Activated naive CD4-positive, alpha-beta T cell treated with anti-CD3 and anti-CD28 coated beads, Interleukin-2, amount 10 ng/mL, durations not matched to agents 7 days and 5 days (primary cell): ENCODE data around the gene NOS1.
"Not testable (repeated sequence)": the region's sequence is repeated elsewhere in the genome, so short reads cannot be mapped to it uniquely, and the experiment has no call there.

Experiments used
- CTCF ChIA-PET: fragments of 350-600 bp; sonication (Branson Sonifier 250); formaldehyde crosslinking; loops from one replicate; lab custom pipeline; 2021; ENCODE audit warnings: antibody characterized with exemption; lab: Charles Lee
- DNase-seq: peaks from one replicate; pipeline ENCODE4 v3.0.0-alpha.2; 2020
- H3K27ac Mint-ChIP-seq: one replicate; pipeline ENCODE4 v1.8.0; 2021; ENCODE audit warnings: mild to moderate bottlenecking, moderate library complexity, mixed read lengths
- H3K27me3 Mint-ChIP-seq: one replicate; pipeline ENCODE4 v1.8.0; 2021; ENCODE audit warnings: mild to moderate bottlenecking, mixed read lengths
- H3K36me3 Mint-ChIP-seq: one replicate; pipeline ENCODE4 v1.8.0; 2021; ENCODE audit warnings: mixed read lengths
- H3K4me1 Mint-ChIP-seq: one replicate; pipeline ENCODE4 v1.8.0; 2021; ENCODE audit warnings: mixed read lengths
- H3K4me3 Mint-ChIP-seq: one replicate; pipeline ENCODE4 v1.8.0; 2021; ENCODE audit warnings: mild to moderate bottlenecking, moderate library complexity, mixed read lengths
- H3K9me3 Mint-ChIP-seq: one replicate; pipeline ENCODE4 v1.8.0; 2021; ENCODE audit warnings: mixed read lengths

NOS1 gene

DNA sequence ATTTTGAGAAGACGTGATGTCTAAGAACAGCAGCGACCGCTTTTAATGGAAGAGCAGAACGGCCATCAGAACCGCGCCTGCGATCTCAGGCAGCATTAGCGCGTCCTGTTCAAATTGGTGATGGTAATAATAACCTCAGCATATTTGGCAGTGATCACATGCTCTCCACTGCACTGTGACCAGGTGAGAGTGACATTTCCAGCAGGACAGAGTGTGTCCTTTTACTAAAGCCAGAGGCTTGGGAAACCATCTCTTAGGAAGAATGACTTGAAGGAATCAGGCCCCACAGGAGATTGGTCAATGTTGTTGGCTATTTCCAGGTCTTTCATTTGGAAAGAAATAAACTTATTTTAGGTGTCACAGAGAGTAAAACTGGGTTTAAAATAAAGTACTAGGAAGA lies 119.7 kb downstream of the NOS1 start:
- no peaks in the 10 kb centered on the region for H3K9me3 Mint-ChIP-seq
- no peaks in the 10 kb centered on the region for H3K4me1 Mint-ChIP-seq
- no peaks in the 10 kb centered on the region for H3K36me3 Mint-ChIP-seq
- CTCF ChIA-PET, result no interaction called here
- H3K27me3 Mint-ChIP-seq, result peaks cover under 1% of the 10 kb centered on the region
- H3K27ac Mint-ChIP-seq, result no peak overlapping the region
- H3K4me3 Mint-ChIP-seq, result no peak overlapping the region
- no peak for DNase-seq

DNA sequence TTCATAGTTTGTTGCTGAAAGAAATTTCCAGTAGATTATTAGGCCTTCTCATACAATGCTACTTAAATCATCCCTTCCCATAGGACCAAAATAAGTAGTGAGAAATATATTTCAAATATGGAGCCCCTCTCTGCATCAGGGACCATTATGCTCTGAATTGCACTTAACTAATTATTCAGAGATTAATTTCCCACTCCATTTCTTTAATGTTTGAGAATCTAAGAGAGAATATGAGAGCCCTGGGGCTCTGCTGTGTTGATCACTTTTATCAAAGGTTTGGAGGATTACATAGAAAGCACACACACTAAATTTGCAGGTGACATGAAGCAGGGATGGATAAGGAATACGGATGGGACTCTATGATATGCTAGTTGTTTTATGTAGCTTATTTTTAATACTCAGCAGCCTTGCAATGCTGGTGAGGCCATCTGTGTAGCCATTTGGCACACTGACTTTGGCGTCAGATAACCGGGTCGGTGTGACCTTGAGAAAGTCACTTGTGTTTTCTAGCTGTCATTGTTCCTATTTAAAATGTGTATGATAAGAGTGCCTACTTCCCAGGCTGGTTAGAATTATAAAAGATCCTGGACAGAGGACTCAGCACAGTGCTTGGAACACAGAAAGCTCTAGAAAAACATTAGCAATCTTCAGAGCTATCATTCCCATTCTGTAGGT lies 121.2 kb downstream of the NOS1 start:
- CTCF ChIA-PET, result interaction anchor here (0.9 kb wide), 1 partner anchor 10 kb away, joined by 4 read pairs; no protein-coding TSS in a partner anchor
- Mint-ChIP-seq H3K9me3 (no peaks in the 10 kb centered on the region), H3K4me3 (no peak overlapping the region), H3K4me1 (no peaks in the 10 kb centered on the region), H3K27ac (no peak overlapping the region), H3K27me3 (peaks cover 6% of the 10 kb centered on the region), H3K36me3 (no peaks in the 10 kb centered on the region)
- DNase-seq, result no peak

DNA sequence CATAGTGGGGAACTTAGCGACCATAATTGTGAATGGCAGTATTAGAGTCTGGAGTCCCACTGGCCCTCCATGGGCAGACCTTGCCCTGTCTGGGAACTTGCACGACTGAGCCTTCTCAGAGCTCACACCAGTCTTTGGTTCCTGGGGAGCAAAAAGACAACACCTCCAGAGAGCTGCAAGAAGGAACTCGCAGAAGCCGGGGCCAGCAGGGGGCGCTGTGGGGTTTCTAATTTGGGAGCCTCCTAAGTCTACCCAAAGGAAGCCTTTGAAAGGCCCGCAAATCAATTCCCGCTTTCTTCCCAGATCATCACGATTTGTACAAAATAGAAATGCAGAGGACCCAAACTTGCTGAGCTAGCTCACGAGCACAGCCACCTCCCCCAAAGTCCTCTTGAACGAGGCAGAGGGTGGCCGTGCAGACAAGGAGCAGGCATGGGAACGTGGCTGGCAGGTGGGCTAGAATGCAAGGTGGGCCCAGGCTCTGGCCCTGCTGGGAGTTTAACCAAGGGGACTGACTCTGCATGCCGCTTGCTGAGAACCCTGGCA lies 124.9 kb downstream of the NOS1 start:
- CTCF ChIA-PET, result interaction anchor here (0.6 to 2.9 kb wide), 10 partner anchors 9 to 780 kb away, joined by 3 to 16 read pairs (median 4); partner anchors contain the start of gene RFC5
- Mint-ChIP-seq H3K9me3 (no peaks in the 10 kb centered on the region), H3K27ac (no peak overlapping the region), H3K27me3 (peaks cover 10% of the 10 kb centered on the region), H3K36me3 (no peaks in the 10 kb centered on the region), H3K4me3 (no peak overlapping the region), H3K4me1 (no peaks in the 10 kb centered on the region)
- DNase-seq, result peak; percentile 88

DNA sequence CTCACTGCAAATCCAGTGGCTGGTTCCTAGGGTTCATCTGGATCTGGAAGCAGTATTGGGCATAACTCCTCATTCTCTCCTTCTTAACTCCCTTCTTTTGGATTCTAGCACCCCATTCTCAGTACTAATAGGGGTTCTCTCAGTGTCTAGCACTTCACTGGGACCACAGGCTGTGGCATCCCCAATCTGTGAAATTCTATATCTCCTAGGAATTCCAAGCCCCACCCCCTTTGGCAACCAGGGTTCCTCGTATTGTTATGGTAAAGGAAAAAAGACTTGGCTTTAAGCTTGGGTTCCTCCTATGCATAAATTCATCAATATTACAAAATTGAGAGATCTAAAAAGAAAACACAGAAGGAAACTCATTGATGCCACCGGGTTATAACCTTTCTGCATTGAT lies 126.2 kb downstream of the NOS1 start:
- Mint-ChIP-seq H3K4me1 (no peaks in the 10 kb centered on the region), H3K36me3 (no peaks in the 10 kb centered on the region), H3K27ac (no peak overlapping the region), H3K4me3 (no peak overlapping the region), H3K27me3 (peaks cover 10% of the 10 kb centered on the region), H3K9me3 (no peaks in the 10 kb centered on the region)
- DNase-seq, result no peak
- CTCF ChIA-PET, result interaction anchor here (1.0 to 2.9 kb wide), 5 partner anchors 10 to 620 kb away, joined by 3 to 16 read pairs (median 3); no protein-coding TSS in a partner anchor

DNA sequence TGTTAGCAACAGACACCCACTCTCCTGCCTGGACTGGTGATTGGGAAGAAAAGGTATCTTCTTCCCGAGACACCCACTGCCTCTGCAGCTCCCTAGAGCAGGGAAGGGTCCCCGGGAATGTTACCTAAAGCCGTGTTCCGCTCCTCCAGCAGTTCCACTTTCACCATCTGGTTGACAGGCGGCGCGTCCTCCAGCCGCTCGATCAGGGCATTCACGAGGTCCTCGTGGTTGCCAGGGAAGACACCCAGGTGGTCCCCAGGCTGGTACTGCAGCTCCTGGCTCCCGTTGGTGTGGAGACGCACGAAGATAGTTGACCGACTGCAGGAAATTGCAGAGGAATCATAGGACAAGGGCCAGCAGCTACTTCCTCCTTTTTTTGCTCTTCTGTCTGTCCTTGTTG lies 127.0 kb downstream of the NOS1 start:
- Mint-ChIP-seq H3K4me3 (no peak overlapping the region), H3K27ac (no peak overlapping the region), H3K27me3 (peaks cover 10% of the 10 kb centered on the region), H3K36me3 (no peaks in the 10 kb centered on the region), H3K9me3 (no peaks in the 10 kb centered on the region), H3K4me1 (no peaks in the 10 kb centered on the region)
- DNase-seq, result no peak
- CTCF ChIA-PET, result interaction anchor here (2.9 kb wide), 1 partner anchor 11 kb away, joined by 10 read pairs; no protein-coding TSS in a partner anchor

DNA sequence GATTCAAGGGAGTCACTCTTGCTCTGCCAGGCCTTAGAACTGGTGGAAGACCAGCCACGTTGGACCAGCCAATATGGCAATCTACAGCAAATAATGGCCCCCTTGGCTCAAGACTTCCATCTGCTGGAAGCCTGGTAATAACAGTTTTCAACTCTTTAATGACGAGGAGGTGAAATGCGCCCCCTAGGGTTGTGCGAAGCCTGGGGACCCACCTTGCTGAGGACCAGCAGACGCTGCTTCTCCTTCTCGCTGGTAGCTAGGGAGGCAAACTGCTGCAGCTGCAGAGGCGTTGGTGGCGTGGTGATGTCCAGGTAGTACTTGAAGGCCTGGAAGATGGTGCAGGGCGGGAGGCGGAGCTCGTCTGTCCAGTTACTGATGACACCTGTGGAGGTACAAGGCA lies 129.7 kb downstream of the NOS1 start:
- Mint-ChIP-seq H3K9me3 (no peaks in the 10 kb centered on the region), H3K4me1 (no peaks in the 10 kb centered on the region), H3K27me3 (peaks cover 16% of the 10 kb centered on the region), H3K36me3 (no peaks in the 10 kb centered on the region), H3K27ac (no peak overlapping the region), H3K4me3 (no peak overlapping the region)
- CTCF ChIA-PET, result interaction anchor here (0.9 to 1.7 kb wide), 4 partner anchors 19 to 625 kb away, joined by 3 to 4 read pairs (median 4); no protein-coding TSS in a partner anchor
- DNase-seq, result no peak

DNA sequence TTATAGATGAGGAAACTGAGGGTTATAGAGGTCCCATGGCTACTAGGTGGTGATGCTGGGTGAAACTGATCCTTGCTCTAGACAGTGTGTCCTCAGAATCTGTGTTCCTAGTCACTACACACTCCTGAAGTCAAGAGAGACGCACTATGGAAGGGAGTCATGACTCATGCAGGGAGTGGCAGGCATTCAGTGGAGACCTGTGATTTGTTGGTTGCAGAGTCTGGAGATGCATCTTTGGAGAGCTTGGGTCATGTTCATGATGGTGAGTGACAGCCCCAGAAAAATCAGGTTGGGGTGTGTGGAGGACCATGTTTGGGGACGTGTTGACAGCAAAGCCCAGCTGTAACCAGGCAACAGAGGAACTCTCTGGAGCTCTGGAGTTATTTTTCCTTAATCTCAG lies 133.2 kb downstream of the NOS1 start:
- DNase-seq, result no peak
- no peaks in the 10 kb centered on the region for H3K9me3 Mint-ChIP-seq
- H3K4me1 Mint-ChIP-seq, result no peaks in the 10 kb centered on the region
- peaks cover 11% of the 10 kb centered on the region for H3K27me3 Mint-ChIP-seq
- no peak overlapping the region for H3K27ac Mint-ChIP-seq
- CTCF ChIA-PET, result interaction anchor here (1.1 kb wide), 1 partner anchor 622 kb away, joined by 3 read pairs; no protein-coding TSS in a partner anchor
- H3K4me3 Mint-ChIP-seq, result no peak overlapping the region
- no peaks in the 10 kb centered on the region for H3K36me3 Mint-ChIP-seq

DNA sequence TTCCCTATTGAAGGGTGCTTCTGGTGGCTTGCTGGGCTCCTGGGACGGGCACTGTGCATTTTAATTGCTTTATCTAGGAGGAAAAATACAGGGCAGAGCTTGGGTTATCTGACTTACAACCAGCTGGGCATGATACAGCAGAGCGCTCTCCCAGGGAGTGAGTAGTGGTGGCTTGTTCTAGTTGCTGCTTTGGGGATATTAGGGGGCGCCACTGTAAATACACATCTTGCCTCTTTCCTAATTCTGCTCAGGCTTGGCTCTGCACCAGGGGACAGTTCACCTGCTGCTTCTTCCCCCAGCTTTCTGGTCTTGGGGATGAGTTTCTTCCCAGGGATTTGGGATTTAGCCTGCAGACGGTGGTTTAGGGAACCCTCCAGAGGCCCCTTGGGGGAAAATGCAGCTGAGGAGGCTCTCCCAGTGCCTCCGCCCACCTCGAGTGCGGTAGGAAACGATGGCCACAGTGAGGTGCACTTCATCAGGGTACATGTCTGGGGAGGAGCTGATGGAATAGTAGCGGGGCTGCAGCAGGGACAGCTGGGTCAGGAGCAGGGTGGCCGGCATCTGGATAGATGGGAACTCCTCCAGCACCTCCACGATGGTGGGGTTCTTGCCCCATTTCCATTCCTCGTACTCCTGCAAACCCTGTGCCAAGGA lies 134.3 kb downstream of the NOS1 start:
- Mint-ChIP-seq H3K27ac (no peak overlapping the region), H3K27me3 (peaks cover 11% of the 10 kb centered on the region), H3K9me3 (no peaks in the 10 kb centered on the region), H3K4me1 (no peaks in the 10 kb centered on the region), H3K36me3 (no peaks in the 10 kb centered on the region), H3K4me3 (no peak overlapping the region)
- CTCF ChIA-PET, result interaction anchor here (1.1 kb wide), 1 partner anchor 623 kb away, joined by 3 read pairs; no protein-coding TSS in a partner anchor
- no peak for DNase-seq

DNA sequence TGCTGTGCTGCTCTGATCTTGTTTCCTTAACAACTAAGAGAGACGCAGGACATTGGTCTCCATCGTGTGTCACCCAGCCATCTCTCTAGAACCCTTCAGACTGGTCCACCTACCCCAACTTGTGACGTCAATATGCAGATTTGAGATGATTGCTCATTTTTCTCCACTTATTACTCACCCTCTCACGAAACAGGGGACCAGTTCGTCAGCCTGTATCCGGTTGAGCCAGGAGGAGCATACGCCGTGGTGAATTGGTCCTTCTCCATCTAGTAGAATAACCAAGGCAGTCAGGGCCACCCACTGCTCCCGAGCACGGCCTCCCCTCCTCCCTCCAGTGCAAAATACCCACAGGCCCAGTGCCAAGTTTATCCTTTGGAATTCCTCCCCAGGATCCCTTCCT lies 134.9 kb downstream of the NOS1 start:
- no peak for DNase-seq
- Mint-ChIP-seq H3K4me1 (no peaks in the 10 kb centered on the region), H3K4me3 (no peak overlapping the region), H3K27ac (no peak overlapping the region), H3K9me3 (no peaks in the 10 kb centered on the region), H3K36me3 (no peaks in the 10 kb centered on the region), H3K27me3 (peaks cover 7% of the 10 kb centered on the region)
- CTCF ChIA-PET, result interaction anchor here (0.8 kb wide), 1 partner anchor 10 kb away, joined by 3 read pairs; no protein-coding TSS in a partner anchor

DNA sequence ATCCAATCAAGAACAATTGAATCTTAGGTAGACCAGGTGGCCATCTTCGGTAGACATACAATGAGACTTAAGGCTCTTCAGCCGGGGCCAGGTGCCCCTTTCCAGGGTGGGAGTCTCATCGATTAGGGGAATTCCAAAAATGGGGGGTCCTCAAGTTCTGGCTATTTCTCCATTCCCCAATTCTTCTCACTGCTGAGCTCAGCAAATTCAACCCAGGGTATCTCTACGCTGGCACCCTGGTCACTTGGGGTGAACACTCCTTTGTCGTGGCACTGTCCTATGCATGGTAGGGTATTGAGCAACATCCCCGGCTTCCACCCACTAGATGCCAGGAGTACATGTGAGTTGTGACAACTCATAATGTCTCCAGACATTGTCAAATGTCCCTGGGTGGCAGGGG lies 136.2 kb downstream of the NOS1 start:
- CTCF ChIA-PET, result no interaction called here
- Mint-ChIP-seq H3K27ac (no peak overlapping the region), H3K9me3 (no peaks in the 10 kb centered on the region), H3K27me3 (peaks cover 7% of the 10 kb centered on the region), H3K4me3 (no peak overlapping the region), H3K4me1 (no peaks in the 10 kb centered on the region), H3K36me3 (no peaks in the 10 kb centered on the region)
- no peak for DNase-seq

DNA sequence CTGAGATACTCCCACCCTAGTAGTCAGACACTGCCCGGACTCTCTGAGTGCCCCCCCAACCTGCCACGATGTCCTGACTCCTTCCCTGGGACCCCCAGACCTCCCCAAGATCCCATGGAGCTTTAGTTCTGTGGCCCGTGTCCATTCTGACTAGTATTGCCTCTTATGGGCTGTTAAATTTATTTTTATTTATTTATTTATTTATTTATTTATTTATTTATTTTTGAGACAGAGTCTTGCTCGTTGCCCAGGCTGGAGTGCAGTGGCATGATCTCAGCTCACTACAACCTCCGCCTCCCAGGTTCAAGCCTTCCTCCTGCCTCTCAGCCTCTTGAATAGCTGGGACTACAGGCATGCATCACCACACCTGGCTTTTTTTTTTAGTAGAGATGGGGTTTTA lies 140.5 kb downstream of the NOS1 start:
- peaks cover 14% of the 10 kb centered on the region for H3K27me3 Mint-ChIP-seq
- H3K27ac Mint-ChIP-seq, H3K9me3 Mint-ChIP-seq, H3K4me3 Mint-ChIP-seq, H3K4me1 Mint-ChIP-seq, H3K36me3 Mint-ChIP-seq, DNase-seq: not testable (repeated sequence)
- CTCF ChIA-PET, result interaction anchor here (0.7 kb wide), 1 partner anchor 280 kb away, joined by 3 read pairs; no protein-coding TSS in a partner anchor

DNA sequence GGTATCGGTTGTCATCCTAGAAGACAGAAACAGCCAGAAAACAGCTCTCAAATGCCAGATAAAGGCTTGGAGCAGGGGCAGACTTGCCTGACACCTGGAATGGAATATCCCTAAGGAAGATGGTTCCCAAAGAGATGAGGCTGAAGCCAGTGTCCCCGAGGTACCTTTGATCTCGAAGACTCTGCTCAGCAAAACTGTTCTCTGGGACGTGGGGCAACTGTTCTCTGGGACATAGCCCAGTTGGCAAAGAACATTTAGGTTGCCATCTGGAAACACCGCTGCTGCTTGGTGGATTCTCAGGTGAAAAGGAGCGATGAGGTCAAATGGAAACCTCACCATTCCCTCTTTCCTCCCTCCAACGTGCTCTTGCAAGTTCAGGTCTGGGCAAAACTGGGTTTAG lies 143.3 kb downstream of the NOS1 start:
- no peaks in the 10 kb centered on the region for H3K9me3 Mint-ChIP-seq
- CTCF ChIA-PET, result no interaction called here
- no peaks in the 10 kb centered on the region for H3K36me3 Mint-ChIP-seq
- no peak overlapping the region for H3K4me3 Mint-ChIP-seq
- DNase-seq, result no peak
- no peak overlapping the region for H3K27ac Mint-ChIP-seq
- H3K27me3 Mint-ChIP-seq, result peaks cover 18% of the 10 kb centered on the region
- H3K4me1 Mint-ChIP-seq, result no peaks in the 10 kb centered on the region

DNA sequence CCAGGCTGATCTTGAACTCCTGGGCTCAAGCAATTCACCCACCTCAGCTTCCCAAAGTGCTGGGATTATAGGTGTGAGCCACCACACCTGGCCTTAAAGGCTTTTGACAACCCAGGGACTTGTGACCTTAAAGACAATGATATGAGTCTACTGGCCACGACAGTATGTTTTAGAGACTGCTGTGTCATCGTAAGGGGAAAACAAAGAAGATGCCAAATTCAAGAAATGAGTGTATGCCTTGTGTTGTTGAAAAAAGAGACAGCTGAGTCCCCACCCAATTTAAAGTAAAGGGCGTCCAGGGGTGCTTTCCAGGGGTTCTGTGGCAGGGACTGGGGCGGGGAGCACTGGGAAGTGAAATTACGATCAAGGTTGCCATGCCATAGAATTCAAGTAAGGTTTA lies 144.7 kb downstream of the NOS1 start:
- H3K4me3 Mint-ChIP-seq, result no peak overlapping the region
- H3K9me3 Mint-ChIP-seq, result no peaks in the 10 kb centered on the region
- CTCF ChIA-PET, result no interaction called here
- no peak for DNase-seq
- H3K27ac Mint-ChIP-seq, result no peak overlapping the region
- H3K4me1 Mint-ChIP-seq, result no peaks in the 10 kb centered on the region
- peaks cover 24% of the 10 kb centered on the region for H3K27me3 Mint-ChIP-seq
- H3K36me3 Mint-ChIP-seq, result no peaks in the 10 kb centered on the region

DNA sequence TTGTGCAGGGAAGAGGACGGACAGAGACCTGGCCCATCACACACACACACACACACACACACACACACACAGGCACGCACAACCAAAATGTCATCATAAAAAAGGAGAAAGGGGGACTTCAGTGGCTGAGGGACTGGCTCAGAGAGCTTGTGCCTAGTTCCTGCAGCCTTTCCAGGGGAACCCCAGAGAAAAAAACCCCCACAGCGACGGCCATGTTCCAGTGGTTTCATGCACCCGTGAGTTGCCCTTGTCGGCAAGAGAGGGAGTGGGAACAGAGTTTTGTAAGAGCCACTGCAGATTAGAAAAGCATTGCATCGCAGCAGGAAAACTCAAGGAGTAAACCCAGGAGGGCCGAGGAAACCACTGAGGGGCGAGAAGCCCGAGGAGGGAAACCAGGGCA lies 146.6 kb downstream of the NOS1 start:
- H3K36me3 Mint-ChIP-seq, result no peaks in the 10 kb centered on the region
- CTCF ChIA-PET, result interaction anchor here (1.7 kb wide), 1 partner anchor 22 kb away, joined by 4 read pairs; no protein-coding TSS in a partner anchor
- no peak overlapping the region for H3K4me3 Mint-ChIP-seq
- H3K4me1 Mint-ChIP-seq, result no peaks in the 10 kb centered on the region
- H3K9me3 Mint-ChIP-seq, result no peaks in the 10 kb centered on the region
- no peak for DNase-seq
- H3K27ac Mint-ChIP-seq, result no peak overlapping the region
- peaks cover 32% of the 10 kb centered on the region for H3K27me3 Mint-ChIP-seq
